T-helper 1 cell treated with Interleukin-12 subunit alpha and Interleukin-12 subunit beta and Interleukin-4 antibody, amounts not matched to agents 30 μg/mL and 1 μg/mL, for 36 hours (primary cell): ENCODE measurements around the gene TMEM184A.

Experiments used
- H3K27ac Mint-ChIP-seq: one replicate; pipeline ENCODE4 v1.8.0; 2021; ENCODE audit warnings: mild to moderate bottlenecking, mixed read lengths
- H3K27me3 Mint-ChIP-seq: one replicate; pipeline ENCODE4 v1.8.0; 2021; ENCODE audit warnings: low read depth, mixed read lengths
- H3K36me3 Mint-ChIP-seq: one replicate; pipeline ENCODE4 v1.8.0; 2021; ENCODE audit warnings: low read depth, mixed read lengths
- H3K4me1 Mint-ChIP-seq: one replicate; pipeline ENCODE4 v1.8.0; 2021; ENCODE audit warnings: low read depth, mixed read lengths
- H3K4me3 Mint-ChIP-seq: one replicate; pipeline ENCODE4 v1.8.0; 2021; ENCODE audit warnings: mild to moderate bottlenecking, moderate library complexity, mixed read lengths
- H3K9me3 Mint-ChIP-seq: one replicate; pipeline ENCODE4 v1.8.0; 2021; ENCODE audit warnings: mixed read lengths

Gene TMEM184A

DNA sequence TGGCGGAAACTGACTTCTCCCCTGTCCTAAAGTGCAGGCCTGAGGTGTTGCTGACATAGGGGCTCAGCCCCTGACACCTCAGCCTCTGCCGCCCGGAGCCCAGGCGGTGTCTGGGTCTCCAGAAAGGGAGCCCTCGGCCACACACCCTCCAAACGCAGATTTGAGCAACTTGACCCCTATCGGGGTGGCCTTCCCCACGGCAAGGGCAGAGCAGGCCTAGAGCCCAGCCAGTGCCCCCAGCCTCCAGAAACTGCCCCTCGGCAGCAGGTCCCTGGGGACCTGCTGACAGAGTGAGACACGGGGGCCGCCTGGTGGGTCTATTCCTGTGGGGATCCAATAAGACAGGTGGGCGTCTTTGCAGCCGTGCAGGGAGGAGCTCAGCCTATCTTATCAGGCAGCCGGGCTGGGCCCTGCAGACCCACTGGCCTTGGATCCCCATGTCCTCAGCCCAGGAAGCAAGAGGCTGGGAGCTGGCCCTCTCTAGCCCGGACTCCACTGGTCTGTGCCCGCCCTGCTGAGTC lies 11.0 kb downstream of the TMEM184A start:
- Mint-ChIP-seq H3K36me3 (peaks cover 6% of the 10 kb centered on the region), H3K4me1 (no peaks in the 10 kb centered on the region), H3K9me3 (no peaks in the 10 kb centered on the region), H3K27ac (no peak overlapping the region), H3K4me3 (no peak overlapping the region), H3K27me3 (no peaks in the 10 kb centered on the region)

GRCh38 chr7:1544178-1544895 lies 11.7 kb downstream of the TMEM184A start:
- Mint-ChIP-seq H3K27me3 (no peaks in the 10 kb centered on the region), H3K4me3 (no peak overlapping the region), H3K9me3 (no peaks in the 10 kb centered on the region), H3K4me1 (no peaks in the 10 kb centered on the region), H3K27ac (no peak overlapping the region), H3K36me3 (peaks cover 6% of the 10 kb centered on the region)

- Mint-ChIP-seq H3K27me3 (no peaks in the 10 kb centered on the region), H3K36me3 (peaks cover 6% of the 10 kb centered on the region), H3K9me3 (no peaks in the 10 kb centered on the region), H3K4me1 (no peaks in the 10 kb centered on the region), H3K27ac (no peak overlapping the region), H3K4me3 (no peak overlapping the region)
These were observed 12.2 kb downstream of the TMEM184A start for GRCh38 chr7:1543826-1544177.

- Mint-ChIP-seq H3K4me1 (no peaks in the 10 kb centered on the region), H3K27me3 (no peaks in the 10 kb centered on the region), H3K4me3 (no peak overlapping the region), H3K27ac (no peak overlapping the region), H3K9me3 (no peaks in the 10 kb centered on the region), H3K36me3 (peaks cover 6% of the 10 kb centered on the region)
These were observed 12.9 kb downstream of the TMEM184A start for GRCh38 chr7:1542841-1543747.

DNA sequence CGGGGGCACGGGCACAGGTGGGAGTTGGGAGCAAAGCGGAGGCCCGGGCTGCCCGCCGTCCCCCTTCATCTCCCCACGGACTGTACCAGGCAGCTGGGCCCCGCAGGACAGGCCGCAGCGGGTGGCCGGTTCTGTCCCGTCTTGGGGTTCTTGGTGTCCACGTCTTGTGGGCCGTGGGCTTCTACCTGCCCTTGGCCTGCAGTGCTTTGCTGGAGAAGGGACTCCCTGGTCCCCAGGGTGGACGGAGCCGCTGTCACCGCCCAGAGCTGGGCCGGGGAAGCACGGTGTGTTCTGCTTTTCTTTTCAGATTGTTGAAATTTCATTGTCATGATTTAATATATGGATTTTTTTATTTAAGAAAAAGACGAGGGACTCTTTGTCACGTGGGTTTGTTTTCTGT lies 13.7 kb downstream of the TMEM184A start:
- H3K36me3 Mint-ChIP-seq: peaks cover 6% of the 10 kb centered on the region
- H3K27me3 Mint-ChIP-seq: no peaks in the 10 kb centered on the region
- H3K9me3 Mint-ChIP-seq: no peaks in the 10 kb centered on the region
- H3K4me3 Mint-ChIP-seq: no peak overlapping the region
- no peak overlapping the region for H3K27ac Mint-ChIP-seq
- no peaks in the 10 kb centered on the region for H3K4me1 Mint-ChIP-seq

GRCh38 chr7:1541431-1542162 lies 14.4 kb downstream of the TMEM184A start:
- peaks cover under 1% of the 10 kb centered on the region for H3K4me1 Mint-ChIP-seq
- no peak overlapping the region for H3K4me3 Mint-ChIP-seq
- no peak overlapping the region for H3K27ac Mint-ChIP-seq
- H3K36me3 Mint-ChIP-seq: peaks cover 6% of the 10 kb centered on the region
- no peaks in the 10 kb centered on the region for H3K9me3 Mint-ChIP-seq
- no peaks in the 10 kb centered on the region for H3K27me3 Mint-ChIP-seq

DNA sequence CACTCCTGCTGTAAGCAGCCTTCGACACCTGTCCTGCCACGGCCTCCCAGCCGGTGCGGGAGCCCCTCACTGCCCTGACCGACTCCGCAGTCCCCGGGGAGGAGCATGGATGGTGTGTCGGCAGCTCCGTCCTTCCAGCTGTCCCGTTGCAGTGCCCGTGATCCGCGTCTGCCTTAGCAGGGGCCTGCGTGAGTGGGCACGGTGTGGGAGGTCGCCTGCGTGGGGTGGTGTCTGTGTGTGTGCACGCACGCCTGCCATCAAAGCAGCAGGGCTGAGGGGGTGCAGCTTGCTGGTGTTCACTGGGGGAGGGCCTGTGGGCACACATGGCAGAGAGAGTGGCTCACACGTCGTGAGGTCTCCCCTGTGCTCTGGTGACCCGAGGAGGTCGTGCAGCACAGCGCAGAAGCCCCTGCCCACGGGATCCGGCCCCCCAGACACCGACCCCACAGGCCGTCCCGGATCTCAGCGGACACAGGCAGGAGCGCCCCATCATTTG lies 15.2 kb downstream of the TMEM184A start:
- Mint-ChIP-seq H3K27me3 (no peaks in the 10 kb centered on the region), H3K9me3 (no peaks in the 10 kb centered on the region), H3K27ac (no peak overlapping the region), H3K4me1 (peaks cover 3% of the 10 kb centered on the region), H3K4me3 (no peak overlapping the region), H3K36me3 (peaks cover 6% of the 10 kb centered on the region)

- peaks cover 3% of the 10 kb centered on the region for H3K4me1 Mint-ChIP-seq
- no peak overlapping the region for H3K27ac Mint-ChIP-seq
- H3K27me3 Mint-ChIP-seq: no peaks in the 10 kb centered on the region
- no peaks in the 10 kb centered on the region for H3K9me3 Mint-ChIP-seq
- H3K36me3 Mint-ChIP-seq: peaks cover 6% of the 10 kb centered on the region
- H3K4me3 Mint-ChIP-seq: no peak overlapping the region
These were observed 15.9 kb downstream of the TMEM184A start for GRCh38 chr7:1539882-1540775.

DNA sequence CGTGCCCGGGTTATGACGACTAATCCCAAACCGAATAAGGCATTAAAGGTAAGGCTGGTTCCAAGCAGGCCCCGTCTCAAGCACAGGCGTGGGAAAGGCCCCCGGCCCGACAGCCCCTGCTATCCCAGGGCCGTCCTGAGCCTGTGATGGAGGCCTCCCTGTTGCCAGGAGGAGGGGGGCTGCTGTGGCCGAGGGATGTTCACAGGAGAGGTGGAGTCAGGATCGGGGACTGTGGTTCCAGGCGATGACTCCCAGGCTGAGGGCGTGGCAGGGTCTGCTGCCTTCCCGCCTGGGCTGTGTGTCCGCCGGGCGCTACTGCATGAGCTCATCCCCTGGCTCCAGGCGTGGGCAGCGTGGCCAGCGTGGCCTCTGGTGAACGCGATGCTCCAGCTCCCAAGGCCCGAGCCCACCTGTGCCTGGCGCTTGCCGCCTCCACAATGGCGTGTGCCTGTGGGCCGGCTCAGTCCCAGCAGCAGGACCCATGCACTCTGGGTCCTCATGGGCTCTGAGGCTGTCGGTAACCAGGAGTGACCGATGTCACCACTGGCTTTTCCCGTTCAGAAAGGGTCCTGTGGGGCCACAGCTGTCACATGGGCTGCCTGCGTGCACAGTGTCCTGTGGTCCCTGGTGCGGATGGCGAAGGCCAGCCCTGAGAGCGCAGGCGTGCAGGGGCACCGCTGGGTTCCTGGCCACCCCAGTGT lies 16.7 kb downstream of the TMEM184A start:
- no peaks in the 10 kb centered on the region for H3K27me3 Mint-ChIP-seq
- H3K4me1 Mint-ChIP-seq: peaks cover 3% of the 10 kb centered on the region
- H3K4me3 Mint-ChIP-seq: no peak overlapping the region
- H3K27ac Mint-ChIP-seq: no peak overlapping the region
- H3K36me3 Mint-ChIP-seq: peaks cover 6% of the 10 kb centered on the region
- no peaks in the 10 kb centered on the region for H3K9me3 Mint-ChIP-seq

GRCh38 chr7:1538544-1539180 lies 17.3 kb downstream of the TMEM184A start:
- Mint-ChIP-seq H3K4me1 (peaks cover 4% of the 10 kb centered on the region), H3K4me3 (no peak overlapping the region), H3K9me3 (no peaks in the 10 kb centered on the region), H3K36me3 (peaks cover 6% of the 10 kb centered on the region), H3K27me3 (no peaks in the 10 kb centered on the region), H3K27ac (no peak overlapping the region)

GRCh38 chr7:1537535-1538412 lies 18.2 kb downstream of the TMEM184A start:
- Mint-ChIP-seq H3K4me1 (peaks cover 13% of the 10 kb centered on the region), H3K9me3 (no peaks in the 10 kb centered on the region), H3K36me3 (peaks cover 6% of the 10 kb centered on the region), H3K27ac (no peak overlapping the region), H3K4me3 (no peak overlapping the region), H3K27me3 (no peaks in the 10 kb centered on the region)
